Stimulated activated memory B cell treated with anti-CD40 and anti-IgM and Interleukin-4, amounts not matched to agents 10 μg/mL and 1 μg/mL and 100 μg/mL, for 72 hours (primary cell): Measurements from ENCODE around the gene NPAS2.

Experiments
- ATAC-seq: fragments of 150-1000 bp; cut with Tn5 transposase; 2 replicates; pipeline ENCODE4 v1.10.0; 2021
- H3K27ac Mint-ChIP-seq: one replicate; pipeline ENCODE4 v1.8.0; 2022; ENCODE audit warnings: mild to moderate bottlenecking, mixed read lengths
- H3K27me3 Mint-ChIP-seq: one replicate; pipeline ENCODE4 v1.8.0; 2022; ENCODE audit warnings: mixed read lengths
- H3K36me3 Mint-ChIP-seq: one replicate; pipeline ENCODE4 v1.8.0; 2022; ENCODE audit warnings: mixed read lengths
- H3K4me1 Mint-ChIP-seq: one replicate; pipeline ENCODE4 v1.8.0; 2022; ENCODE audit warnings: mixed read lengths
- H3K4me3 Mint-ChIP-seq: one replicate; pipeline ENCODE4 v1.8.0; 2022; ENCODE audit warnings: mild to moderate bottlenecking, moderate library complexity, mixed read lengths
- H3K9me3 Mint-ChIP-seq: one replicate; pipeline ENCODE4 v1.8.0; 2022; ENCODE audit warnings: mixed read lengths

The NPAS2 gene

GRCh38 chr2:100888601-100889000, 68.7 kb downstream of the NPAS2 start:
- peaks cover 24% of the 10 kb centered on the region for H3K27me3 Mint-ChIP-seq
- ATAC-seq, result no peak
- H3K4me3 Mint-ChIP-seq, result no peak overlapping the region

GRCh38 chr2:100889286-100889685, 69.3 kb downstream of the NPAS2 start:
- no peak overlapping the region for H3K4me3 Mint-ChIP-seq
- H3K27me3 Mint-ChIP-seq, result peaks cover 24% of the 10 kb centered on the region
- no peak for ATAC-seq
- no peaks in the 10 kb centered on the region for H3K36me3 Mint-ChIP-seq
- no peak overlapping the region for H3K27ac Mint-ChIP-seq
- H3K4me1 Mint-ChIP-seq, result peaks cover 11% of the 10 kb centered on the region
- H3K9me3 Mint-ChIP-seq, result no peaks in the 10 kb centered on the region

More at GRCh38 chr2:100888601-100889000, 68.7 kb downstream of the NPAS2 start:
- no peak overlapping the region for H3K27ac Mint-ChIP-seq
- H3K36me3 Mint-ChIP-seq, result no peaks in the 10 kb centered on the region
- H3K9me3 Mint-ChIP-seq, result no peaks in the 10 kb centered on the region
- H3K4me1 Mint-ChIP-seq, result peaks cover 9% of the 10 kb centered on the region

- Mint-ChIP-seq H3K4me3 (no peak overlapping the region), H3K27me3 (peaks cover 24% of the 10 kb centered on the region), H3K36me3 (no peaks in the 10 kb centered on the region), H3K27ac (no peak overlapping the region), H3K4me1 (peaks cover 24% of the 10 kb centered on the region), H3K9me3 (peaks cover 4% of the 10 kb centered on the region)
- ATAC-seq, result no peak
Measured at GRCh38 chr2:100891906-100892642, 72.1 kb downstream of the NPAS2 start.

GRCh38 chr2:100893392-100894104, 73.6 kb downstream of the NPAS2 start:
- H3K27ac Mint-ChIP-seq, result peak overlapping the region; percentile 90
- ATAC-seq, result peak; percentile 94
- H3K36me3 Mint-ChIP-seq, result no peaks in the 10 kb centered on the region
- H3K9me3 Mint-ChIP-seq, result peaks cover 4% of the 10 kb centered on the region
- peaks cover 11% of the 10 kb centered on the region for H3K27me3 Mint-ChIP-seq
- H3K4me3 Mint-ChIP-seq, result no peak overlapping the region
- peaks cover 24% of the 10 kb centered on the region for H3K4me1 Mint-ChIP-seq

- H3K27me3 Mint-ChIP-seq, result peaks cover 11% of the 10 kb centered on the region
- no peak overlapping the region for H3K4me3 Mint-ChIP-seq
- H3K27ac Mint-ChIP-seq, result peak overlapping the region; percentile 90
- H3K9me3 Mint-ChIP-seq, result peaks cover 4% of the 10 kb centered on the region
- H3K4me1 Mint-ChIP-seq, result peaks cover 24% of the 10 kb centered on the region
- peak; percentile 64 for ATAC-seq
- no peaks in the 10 kb centered on the region for H3K36me3 Mint-ChIP-seq
Measured at GRCh38 chr2:100894105-100894795, 74.3 kb downstream of the NPAS2 start.

GRCh38 chr2:100894796-100895156, 74.8 kb downstream of the NPAS2 start:
- no peak overlapping the region for H3K4me3 Mint-ChIP-seq
- peaks cover 4% of the 10 kb centered on the region for H3K9me3 Mint-ChIP-seq
- peaks cover 24% of the 10 kb centered on the region for H3K4me1 Mint-ChIP-seq
- peak overlapping the region; percentile 90 for H3K27ac Mint-ChIP-seq
- ATAC-seq, result no peak
- no peaks in the 10 kb centered on the region for H3K36me3 Mint-ChIP-seq
- H3K27me3 Mint-ChIP-seq, result peaks cover 11% of the 10 kb centered on the region

GRCh38 chr2:100895402-100895801, 75.5 kb downstream of the NPAS2 start:
- peaks cover 7% of the 10 kb centered on the region for H3K27me3 Mint-ChIP-seq

GRCh38 chr2:100895934-100896685, 76.2 kb downstream of the NPAS2 start:
- Mint-ChIP-seq H3K4me1 (peaks cover 24% of the 10 kb centered on the region), H3K4me3 (no peak overlapping the region), H3K27ac (peak overlapping the region; percentile 90), H3K36me3 (no peaks in the 10 kb centered on the region), H3K27me3 (peaks cover 8% of the 10 kb centered on the region), H3K9me3 (peaks cover 7% of the 10 kb centered on the region)
- ATAC-seq, result peak; percentile 35

More at GRCh38 chr2:100895402-100895801, 75.5 kb downstream of the NPAS2 start:
- H3K4me1 Mint-ChIP-seq, result peaks cover 24% of the 10 kb centered on the region
- ATAC-seq, result no peak
- no peaks in the 10 kb centered on the region for H3K36me3 Mint-ChIP-seq
- H3K9me3 Mint-ChIP-seq, result peaks cover 4% of the 10 kb centered on the region
- H3K27ac Mint-ChIP-seq, result peak overlapping the region; percentile 90
- no peak overlapping the region for H3K4me3 Mint-ChIP-seq

- Mint-ChIP-seq H3K36me3 (no peaks in the 10 kb centered on the region), H3K4me3 (no peak overlapping the region), H3K27ac (no peak overlapping the region), H3K27me3 (peaks cover 28% of the 10 kb centered on the region), H3K9me3 (peaks cover 7% of the 10 kb centered on the region), H3K4me1 (peaks cover 23% of the 10 kb centered on the region)
- no peak for ATAC-seq
Measured at GRCh38 chr2:100898035-100898665, 78.2 kb downstream of the NPAS2 start.

GRCh38 chr2:100900156-100900795, 80.3 kb downstream of the NPAS2 start:
- H3K27me3 Mint-ChIP-seq, result peaks cover 38% of the 10 kb centered on the region
- H3K4me1 Mint-ChIP-seq, result peaks cover 13% of the 10 kb centered on the region
- peaks cover 7% of the 10 kb centered on the region for H3K9me3 Mint-ChIP-seq
- H3K27ac Mint-ChIP-seq, result no peak overlapping the region
- no peaks in the 10 kb centered on the region for H3K36me3 Mint-ChIP-seq
- no peak for ATAC-seq
- H3K4me3 Mint-ChIP-seq, result no peak overlapping the region

GRCh38 chr2:100902817-100903405, 83.0 kb downstream of the NPAS2 start:
- H3K27ac Mint-ChIP-seq, result no peak overlapping the region
- H3K27me3 Mint-ChIP-seq, result peaks cover 54% of the 10 kb centered on the region
- no peaks in the 10 kb centered on the region for H3K4me1 Mint-ChIP-seq
- no peak for ATAC-seq
- no peaks in the 10 kb centered on the region for H3K36me3 Mint-ChIP-seq
- H3K9me3 Mint-ChIP-seq, result peaks cover 3% of the 10 kb centered on the region
- no peak overlapping the region for H3K4me3 Mint-ChIP-seq

GRCh38 chr2:100903534-100904258, 83.8 kb downstream of the NPAS2 start:
- ATAC-seq, result peak; percentile 5
- no peak overlapping the region for H3K27ac Mint-ChIP-seq
- H3K36me3 Mint-ChIP-seq, result no peaks in the 10 kb centered on the region
- peaks cover 54% of the 10 kb centered on the region for H3K27me3 Mint-ChIP-seq
- H3K9me3 Mint-ChIP-seq, result peaks cover 3% of the 10 kb centered on the region
- no peak overlapping the region for H3K4me3 Mint-ChIP-seq
- no peaks in the 10 kb centered on the region for H3K4me1 Mint-ChIP-seq

GRCh38 chr2:100905132-100905805, 85.3 kb downstream of the NPAS2 start:
- Mint-ChIP-seq H3K27me3 (peaks cover 54% of the 10 kb centered on the region), H3K4me3 (no peak overlapping the region), H3K27ac (no peak overlapping the region), H3K9me3 (peaks cover 3% of the 10 kb centered on the region), H3K4me1 (no peaks in the 10 kb centered on the region), H3K36me3 (no peaks in the 10 kb centered on the region)
- ATAC-seq, result no peak
